Cardiac fibroblast (primary cell): ENCODE measurements around the gene SBK3.
A peak's percentile ranks its signal among the peaks of the same experiment; 100 is the strongest.
"Not testable (repeated sequence)": the region's sequence is repeated elsewhere in the genome, so short reads cannot be mapped to it uniquely, and the experiment has no call there.

ENCODE experiments used
- DNase-seq, 2 donors: peaks; one replicate each; pipeline versions ENCODE4 v3.0.0 to v3.0.0-alpha.2; 2010; ENCODE audit warnings: low read depth in 2 of 2
- H3K4me3 ChIP-seq, 2 donors: replicated peaks in 1 of 2; 1 replicate in 1 of 2; 2 replicates in 1 of 2; pipeline ENCODE4 v1.5.1; 2011; ENCODE audit warnings: low read depth in 2 of 2, low read length in 2 of 2, mild to moderate bottlenecking in 2 of 2, moderate library complexity in 1 of 2
- CTCF ChIP-seq: IDR thresholded peaks from one replicate; pipeline ENCODE4 v1.5.1; 2011; ENCODE audit warnings: low read depth, mild to moderate bottlenecking, low read length, inconsistent platforms

SBK3 gene

DNA sequence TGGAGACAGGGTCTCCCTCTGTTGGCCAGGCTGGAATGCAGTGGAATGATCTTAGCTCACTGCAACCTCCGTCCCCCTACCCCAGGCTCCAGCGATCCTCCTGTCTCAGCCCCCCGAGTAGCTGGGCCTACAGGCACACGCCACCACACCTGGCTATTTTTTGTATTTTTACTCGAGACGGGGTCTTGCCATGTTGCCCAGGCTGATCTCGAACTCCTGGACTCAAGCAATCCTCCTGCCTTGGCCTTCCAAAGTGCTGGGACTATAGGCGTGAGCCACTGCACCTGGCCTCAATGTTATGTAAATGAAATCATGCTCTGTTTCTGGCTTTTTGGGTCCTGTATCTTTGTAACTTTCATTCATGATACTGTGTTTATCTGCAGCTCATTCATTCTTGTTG is 43.4 kb upstream of the SBK3 start:
- DNase-seq = no peak
- H3K4me3 ChIP-seq = no peak overlapping the region
- no peak for TF ChIP-seq CTCF

DNA sequence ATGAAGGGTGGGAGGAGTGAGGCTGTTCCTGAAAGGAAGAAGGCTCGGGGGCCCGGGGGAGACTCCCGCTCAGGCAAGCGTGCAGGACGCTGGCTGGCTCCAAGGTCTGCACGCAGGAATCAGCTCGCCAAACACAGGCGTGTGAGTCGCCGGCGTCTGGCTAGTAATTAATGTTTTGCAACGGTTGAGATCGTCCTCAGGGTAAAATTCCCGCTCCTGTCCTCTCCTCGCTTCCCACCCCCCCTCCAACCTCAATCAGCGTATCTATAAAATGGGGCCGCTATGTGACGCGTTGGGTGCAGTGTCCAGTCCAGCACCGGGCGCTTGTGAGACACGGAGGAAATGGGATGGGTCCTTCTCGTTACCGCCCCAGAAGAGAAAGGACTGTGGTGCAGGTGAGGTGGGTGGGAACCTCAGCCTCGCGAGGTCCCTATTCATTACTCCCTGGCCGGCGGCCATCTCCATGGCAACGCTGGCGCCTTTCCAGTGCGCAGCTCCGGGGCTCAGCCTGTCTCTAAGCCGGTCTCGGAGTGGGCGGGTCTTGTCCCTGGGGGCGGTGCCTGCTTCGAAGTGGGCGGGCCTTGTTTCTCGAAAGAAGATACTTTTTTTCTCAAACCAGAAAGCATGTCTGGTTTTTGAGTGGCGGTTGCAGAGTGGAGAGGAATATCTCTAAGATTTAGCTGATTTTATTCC is 41.8 kb upstream of the SBK3 start:
- peak overlapping the region; percentile 36 to 50 for H3K4me3 ChIP-seq
- peak; percentile 94 to 95 for DNase-seq
- TF ChIP-seq CTCF = no peak

GRCh38 chr19:55585658-55586339 is 40.5 kb upstream of the SBK3 start:
- peak overlapping the region; percentile 32 to 34 for H3K4me3 ChIP-seq
- no peak for TF ChIP-seq CTCF
- peak; percentile 74 to 90 for DNase-seq

DNA sequence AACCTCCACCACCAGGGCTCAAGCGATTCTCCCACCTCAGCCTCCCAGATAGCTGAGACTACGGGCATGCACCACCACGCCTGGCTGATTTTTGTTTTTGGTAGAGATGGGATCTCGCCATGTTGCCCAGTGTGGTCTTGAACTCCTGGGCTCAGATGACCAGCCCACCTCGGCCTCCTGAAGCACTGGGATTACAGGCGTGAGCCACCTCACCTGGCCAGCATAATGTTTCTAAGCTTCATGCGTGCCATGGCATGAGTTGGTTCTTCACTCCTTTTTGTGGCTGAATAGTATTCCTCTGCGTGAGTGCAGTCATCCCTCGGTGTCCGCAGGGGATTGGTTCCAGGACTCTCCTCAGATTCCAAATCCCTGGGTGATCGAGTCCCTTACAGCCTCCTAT is 39.5 kb upstream of the SBK3 start:
- H3K4me3 ChIP-seq = no peak overlapping the region
- DNase-seq = no peak
- no peak for TF ChIP-seq CTCF

DNA sequence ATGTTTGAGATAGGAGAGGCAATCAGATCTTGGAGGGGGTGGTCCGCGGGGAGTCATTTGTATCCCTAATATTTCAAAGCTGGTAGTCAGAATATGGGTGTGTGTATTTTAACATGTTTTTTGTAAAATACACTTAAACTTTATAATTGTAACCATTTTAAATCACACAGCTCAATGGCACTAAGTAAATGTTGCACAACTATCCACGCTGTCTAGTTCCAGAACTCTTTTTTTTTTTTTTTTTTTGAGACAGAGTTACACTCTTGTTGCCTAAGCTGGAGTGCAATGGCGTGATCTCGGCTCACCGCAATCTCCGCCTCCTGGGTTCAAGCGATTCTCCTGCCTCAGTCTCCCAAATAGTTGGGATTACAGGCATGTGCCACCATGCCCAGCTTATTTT is 38.6 kb upstream of the SBK3 start:
- H3K4me3 ChIP-seq, DNase-seq: not testable (repeated sequence)

DNA sequence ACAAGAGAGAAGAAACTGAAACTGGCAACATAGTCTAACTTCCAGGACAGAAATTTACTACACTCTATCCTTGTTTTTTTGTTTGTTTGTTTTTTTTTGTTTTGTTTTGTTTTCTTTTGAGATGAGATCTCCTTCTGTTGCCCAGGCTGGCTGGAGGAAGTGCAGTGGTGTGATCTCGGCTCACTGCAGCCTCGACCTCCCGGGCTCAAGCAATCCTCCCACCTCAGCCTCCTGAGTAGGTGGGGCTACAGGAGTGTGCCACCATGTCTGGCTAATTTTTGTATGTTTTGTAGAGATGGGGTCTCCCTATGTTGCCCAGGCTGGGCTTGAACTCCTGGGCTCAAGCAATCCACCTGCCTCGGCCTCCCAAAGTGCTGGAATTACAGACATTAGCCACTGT is 36.9 kb upstream of the SBK3 start:
- H3K4me3 ChIP-seq = not testable (repeated sequence)

DNA sequence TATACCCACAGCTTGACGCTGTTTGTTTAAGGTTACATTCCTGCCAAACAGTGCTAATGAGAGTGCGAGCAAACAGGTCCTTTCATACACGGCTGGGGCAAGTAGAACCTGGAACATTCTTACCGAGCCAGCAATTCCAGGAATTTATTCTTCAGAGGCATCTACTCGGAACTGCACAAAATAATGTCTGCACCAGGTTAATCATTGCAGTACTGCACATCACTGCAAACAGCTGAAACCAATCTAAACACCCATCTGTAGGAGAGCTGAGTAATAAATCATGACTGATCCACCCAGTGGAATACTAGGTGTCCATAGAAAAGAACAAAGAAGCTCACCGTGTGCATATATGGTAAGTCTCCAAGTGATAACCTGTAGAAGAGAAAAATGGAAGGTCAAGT is 36.5 kb upstream of the SBK3 start:
- no peak for DNase-seq
- TF ChIP-seq CTCF = no peak
- H3K4me3 ChIP-seq = no peak overlapping the region

More for the DNA sequence above, 36.9 kb upstream of the SBK3 start:
- DNase-seq = not testable (repeated sequence)
